Measurements from ENCODE around the gene PIGZ.

- TF ChIP-seq, protein P1, sequence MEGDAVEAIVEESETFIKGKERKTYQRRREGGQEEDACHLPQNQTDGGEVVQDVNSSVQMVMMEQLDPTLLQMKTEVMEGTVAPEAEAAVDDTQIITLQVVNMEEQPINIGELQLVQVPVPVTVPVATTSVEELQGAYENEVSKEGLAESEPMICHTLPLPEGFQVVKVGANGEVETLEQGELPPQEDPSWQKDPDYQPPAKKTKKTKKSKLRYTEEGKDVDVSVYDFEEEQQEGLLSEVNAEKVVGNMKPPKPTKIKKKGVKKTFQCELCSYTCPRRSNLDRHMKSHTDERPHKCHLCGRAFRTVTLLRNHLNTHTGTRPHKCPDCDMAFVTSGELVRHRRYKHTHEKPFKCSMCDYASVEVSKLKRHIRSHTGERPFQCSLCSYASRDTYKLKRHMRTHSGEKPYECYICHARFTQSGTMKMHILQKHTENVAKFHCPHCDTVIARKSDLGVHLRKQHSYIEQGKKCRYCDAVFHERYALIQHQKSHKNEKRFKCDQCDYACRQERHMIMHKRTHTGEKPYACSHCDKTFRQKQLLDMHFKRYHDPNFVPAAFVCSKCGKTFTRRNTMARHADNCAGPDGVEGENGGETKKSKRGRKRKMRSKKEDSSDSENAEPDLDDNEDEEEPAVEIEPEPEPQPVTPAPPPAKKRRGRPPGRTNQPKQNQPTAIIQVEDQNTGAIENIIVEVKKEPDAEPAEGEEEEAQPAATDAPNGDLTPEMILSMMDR (conservative IDR thresholded peaks at IDR 0.05) = no peak
- no peak for TF ChIP-seq ZFX (IDR thresholded peaks at IDR 0.05)
Observed at GRCh38 chr3:196974661-196975060, 6.0 kb upstream of the PIGZ start.

All from C4-2B (cell line).